ENCODE data around the gene RASGRF2. TPM values are rescaled to one million over a fixed set of nuclear protein-coding genes. Genes with fewer than 3 reads are reported as not detected.

The RASGRF2 gene
- total RNA-seq, 1 donor from 2014 or later, result 8.2 TPM

- no peak for DNase-seq (ENCODE audit: low spot score)
- intact Hi-C loops (cut with DNase I), result no loop called here
These were observed 12.9 kb downstream of the RASGRF2 start for GRCh38 chr5:80973027-80973426.

DNA sequence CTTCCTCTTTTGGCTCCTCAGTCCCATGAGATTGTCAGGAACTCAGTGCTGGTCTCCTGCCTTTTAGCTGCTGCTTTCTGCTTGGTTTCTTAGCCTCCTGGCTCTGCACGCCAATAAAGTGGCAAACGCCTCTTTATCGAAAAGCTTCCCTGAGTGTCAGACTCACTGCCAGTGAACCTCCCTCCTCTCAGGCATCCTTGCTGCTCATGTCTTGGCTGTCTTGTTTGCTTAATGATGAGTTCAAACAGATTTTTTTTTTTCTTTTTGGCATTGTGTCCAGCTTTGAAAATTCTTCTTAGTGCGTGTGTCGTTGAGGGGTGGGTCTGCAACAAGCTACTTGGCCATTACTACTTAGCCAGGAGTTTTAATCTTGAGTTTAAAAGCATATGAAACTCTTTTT, 14.9 kb downstream of the RASGRF2 start:
- DNase-seq (ENCODE audit: low spot score), result no peak
- intact Hi-C loops (cut with DNase I), result loop anchor here (5.0 kb wide), 1 partner anchor 92 kb away; no protein-coding TSS in a partner anchor

- intact Hi-C loops (cut with DNase I), result loop anchor here (5.0 kb wide), 1 partner anchor 90 kb away; no protein-coding TSS in a partner anchor
- no peak for DNase-seq (ENCODE audit: low spot score)
These were observed 16.8 kb downstream of the RASGRF2 start for GRCh38 chr5:80976985-80977384.

DNA sequence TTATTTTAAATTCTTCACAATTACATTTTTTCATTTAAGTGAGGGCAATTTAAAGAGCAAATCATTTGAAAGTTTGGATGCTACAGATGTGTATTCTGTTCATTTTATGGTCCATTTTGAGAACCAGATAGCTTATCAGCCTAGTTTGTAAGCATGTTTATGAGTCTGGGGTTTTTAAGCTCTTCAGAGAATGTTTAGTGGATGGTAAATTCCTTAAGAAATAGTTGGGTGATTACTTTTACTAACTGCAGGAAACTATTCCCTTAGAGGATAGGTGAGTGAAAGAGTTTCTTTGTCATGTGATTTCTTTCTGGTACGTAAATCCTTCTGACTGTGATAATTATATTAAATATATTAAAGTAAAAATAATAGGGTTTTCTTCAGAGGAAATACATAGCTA, 17.6 kb downstream of the RASGRF2 start:
- DNase-seq (ENCODE audit: low spot score), result no peak
- intact Hi-C loops (cut with DNase I), result loop anchor here (5.0 kb wide), 1 partner anchor 90 kb away; no protein-coding TSS in a partner anchor

GRCh38 chr5:80978772-80979317, 18.7 kb downstream of the RASGRF2 start:
- no peak for DNase-seq (ENCODE audit: low spot score)
- intact Hi-C loops (cut with DNase I), result loop anchor here (5.0 kb wide), 1 partner anchor 88 kb away; no protein-coding TSS in a partner anchor

GRCh38 chr5:80982093-80982492, 21.9 kb downstream of the RASGRF2 start:
- DNase-seq (ENCODE audit: low spot score), result no peak
- intact Hi-C loops (cut with DNase I), result no loop called here

DNA sequence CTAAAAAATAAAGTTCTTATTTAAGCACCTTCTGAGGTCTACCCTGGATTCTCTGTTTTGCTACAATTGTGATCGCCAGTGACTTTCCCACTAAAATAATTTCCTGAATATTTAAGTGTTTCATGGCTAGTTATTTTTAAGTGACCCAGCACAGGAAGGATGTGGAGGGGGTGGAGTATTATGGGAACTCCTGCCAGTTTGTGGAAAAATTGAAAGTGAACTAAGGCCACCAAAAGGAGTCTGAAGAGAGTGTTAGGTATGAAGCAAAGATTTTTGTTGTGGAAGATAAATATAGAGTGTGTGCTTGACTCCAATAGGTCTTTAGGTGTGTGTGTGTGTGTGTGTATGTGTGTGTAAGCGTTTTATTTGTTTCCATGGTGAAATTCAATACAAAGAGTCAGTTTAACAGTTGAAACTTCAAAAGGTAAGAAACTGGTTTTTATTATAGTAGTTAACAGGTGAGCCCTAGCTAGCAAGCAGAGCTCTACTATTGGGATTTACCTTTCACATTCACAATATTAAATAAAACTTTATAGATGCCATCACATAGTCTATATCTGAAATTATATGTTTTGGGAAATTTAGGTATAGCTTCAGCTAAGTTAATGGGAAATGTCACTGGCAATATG, 25.6 kb downstream of the RASGRF2 start:
- intact Hi-C loops (cut with DNase I), result no loop called here
- no peak for DNase-seq (ENCODE audit: low spot score)

GRCh38 chr5:80986382-80986781, 26.2 kb downstream of the RASGRF2 start:
- no peak for DNase-seq (ENCODE audit: low spot score)
- intact Hi-C loops (cut with DNase I), result no loop called here

DNA sequence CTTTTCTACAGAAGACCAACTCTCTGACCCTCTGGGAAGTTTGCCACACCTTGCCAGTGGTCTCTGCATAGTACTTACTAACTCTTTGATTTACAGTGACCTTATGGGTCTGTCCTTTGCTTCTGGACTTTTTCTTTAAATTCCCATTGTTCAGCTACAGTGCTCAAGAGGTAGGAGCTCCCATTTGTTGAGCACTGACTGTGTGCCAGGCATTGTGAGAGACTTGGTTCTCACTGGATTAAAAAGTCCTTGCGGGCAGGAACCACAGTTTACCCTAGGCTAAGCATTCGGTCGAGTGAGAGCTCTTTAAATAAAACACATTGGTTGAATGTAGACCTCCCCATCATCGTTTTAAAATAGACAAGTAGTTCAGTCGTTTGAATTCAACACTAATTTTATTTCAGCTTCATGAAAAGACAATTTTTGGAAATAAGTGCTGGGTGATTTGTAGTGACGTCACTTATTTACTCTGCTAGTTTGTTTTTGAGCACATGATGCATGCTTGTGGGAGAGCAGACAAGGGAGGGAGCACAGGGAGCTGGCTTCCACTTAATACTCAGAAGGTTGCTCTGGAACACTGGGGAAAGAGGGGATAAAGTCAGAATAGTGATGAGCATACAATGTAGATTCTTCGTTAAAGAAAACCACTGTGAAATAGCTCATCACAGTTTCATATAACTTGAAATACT, 27.1 kb downstream of the RASGRF2 start:
- no peak for DNase-seq (ENCODE audit: low spot score)
- intact Hi-C loops (cut with DNase I), result no loop called here

GRCh38 chr5:80988419-80988935, 28.3 kb downstream of the RASGRF2 start:
- intact Hi-C loops (cut with DNase I), result no loop called here

DNA sequence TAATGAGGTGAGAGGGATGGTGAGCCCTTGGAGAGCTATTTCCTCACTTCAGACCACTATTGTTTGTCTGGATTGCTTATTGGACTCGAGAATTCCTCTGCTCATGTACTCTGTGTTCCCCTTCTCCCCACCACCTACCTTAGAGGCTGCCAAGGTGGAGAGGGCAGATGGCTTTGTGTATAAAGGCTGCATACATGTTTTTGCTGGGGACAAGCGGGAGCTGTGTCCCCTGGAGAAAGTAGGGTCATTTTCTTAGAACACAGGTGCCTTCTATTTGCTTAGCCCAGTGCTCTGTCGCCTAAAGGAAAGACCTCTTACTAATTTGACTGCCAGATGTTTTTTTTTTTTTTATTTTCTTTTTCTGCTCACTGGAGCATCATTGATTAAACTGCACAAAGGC, 29.7 kb downstream of the RASGRF2 start:
- intact Hi-C loops (cut with DNase I), result no loop called here
- no peak for DNase-seq (ENCODE audit: low spot score)

More at GRCh38 chr5:80988419-80988935, 28.3 kb downstream of the RASGRF2 start:
- no peak for DNase-seq (ENCODE audit: low spot score)

DNA sequence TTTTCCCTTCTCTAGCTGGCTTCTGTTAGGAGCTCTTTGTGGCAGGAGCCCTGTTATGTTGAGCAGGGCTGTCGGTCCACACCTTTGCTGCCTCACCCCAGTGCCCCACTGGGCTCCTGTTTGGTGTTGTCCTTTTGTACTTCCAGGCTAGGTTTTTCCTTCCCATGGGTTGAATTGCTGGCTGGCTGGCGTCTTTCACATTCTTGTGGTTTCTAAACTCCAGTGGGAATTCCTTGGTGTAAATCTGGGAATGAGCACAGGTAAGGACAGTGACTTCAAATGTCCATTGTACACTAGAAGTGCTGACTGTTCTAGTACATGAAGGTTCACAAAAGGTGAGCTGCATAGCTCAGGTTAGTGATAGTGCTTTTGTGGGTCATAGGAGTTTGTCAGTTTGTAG, 30.4 kb downstream of the RASGRF2 start:
- DNase-seq (ENCODE audit: low spot score), result no peak
- intact Hi-C loops (cut with DNase I), result no loop called here

GRCh38 chr5:80990971-80991370, 30.8 kb downstream of the RASGRF2 start:
- intact Hi-C loops (cut with DNase I), result no loop called here
- no peak for DNase-seq (ENCODE audit: low spot score)

DNA sequence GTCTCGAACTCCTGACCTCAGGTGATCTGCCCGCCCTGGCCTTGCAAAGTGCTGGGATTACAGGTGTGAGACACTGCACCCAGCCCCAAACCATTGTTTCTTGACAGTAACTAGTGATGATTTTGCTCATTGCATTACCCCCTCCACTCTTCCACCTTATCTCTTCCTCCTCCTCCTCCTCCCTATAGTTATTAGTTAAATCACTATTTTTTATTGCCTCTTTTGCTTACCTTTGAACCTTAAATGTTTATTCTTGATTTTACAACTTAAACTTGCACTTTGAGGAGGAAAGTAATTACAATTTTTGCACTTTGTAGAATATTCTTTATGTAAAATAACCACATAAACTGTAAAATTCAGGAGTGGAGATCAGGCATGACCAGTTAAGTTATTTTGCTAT, 35.7 kb downstream of the RASGRF2 start:
- intact Hi-C loops (cut with DNase I), result no loop called here
- no peak for DNase-seq (ENCODE audit: low spot score)

DNA sequence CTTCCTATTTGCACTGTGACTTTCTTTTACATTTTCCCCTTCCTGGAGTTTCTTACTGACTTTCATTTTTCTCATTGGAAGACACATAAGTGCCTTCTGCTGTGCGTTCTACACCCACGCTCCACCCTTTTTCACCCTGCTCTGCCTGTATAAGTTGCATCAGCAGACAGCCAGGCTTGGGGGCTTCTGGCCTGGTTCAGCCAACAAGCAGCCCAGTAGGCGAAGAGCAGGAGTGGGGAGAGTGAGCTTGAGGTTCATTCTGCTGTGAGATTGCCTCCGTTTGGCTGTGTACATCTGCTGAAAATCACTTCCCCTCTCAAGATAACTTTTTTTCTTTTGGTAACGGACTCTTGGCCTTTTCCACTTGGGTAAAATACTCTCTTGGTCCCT, 38.4 kb downstream of the RASGRF2 start:
- no peak for DNase-seq (ENCODE audit: low spot score)
- intact Hi-C loops (cut with DNase I), result no loop called here

DNA sequence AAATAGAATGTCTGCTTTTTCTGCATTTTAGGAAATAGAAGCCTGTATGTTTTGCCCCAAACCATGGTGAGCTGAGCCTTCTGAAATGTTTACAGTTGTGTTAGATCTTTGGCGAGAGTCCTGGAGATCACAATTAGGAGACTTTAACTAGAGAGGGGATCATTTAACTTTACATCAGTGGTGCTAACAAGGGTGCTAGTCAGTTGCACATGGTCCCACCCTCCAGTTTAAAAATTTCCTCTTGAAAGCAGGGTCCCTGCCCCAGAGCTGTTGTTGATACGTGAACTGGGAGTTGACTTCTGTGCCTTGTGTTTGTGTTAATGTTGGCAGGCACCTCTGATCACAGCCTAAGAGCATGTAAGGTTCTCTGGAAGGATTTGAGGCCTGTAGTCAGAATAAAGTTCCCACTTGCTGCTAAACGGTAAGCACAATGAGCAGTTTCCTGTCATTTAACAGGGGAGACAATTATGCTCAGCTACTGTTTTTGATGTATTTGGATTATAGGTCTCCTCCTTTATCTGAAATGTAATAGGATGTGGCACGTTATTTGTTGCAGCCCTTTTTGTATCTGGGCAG, 43.7 kb downstream of the RASGRF2 start:
- intact Hi-C loops (cut with DNase I), result no loop called here
- DNase-seq (ENCODE audit: low spot score), result no peak

- intact Hi-C loops (cut with DNase I), result no loop called here
- DNase-seq (ENCODE audit: low spot score), result no peak
These were observed 45.5 kb downstream of the RASGRF2 start for GRCh38 chr5:81005708-81006107.

GRCh38 chr5:81006231-81006630, 46.1 kb downstream of the RASGRF2 start:
- DNase-seq (ENCODE audit: low spot score), result no peak
- intact Hi-C loops (cut with DNase I), result no loop called here

GRCh38 chr5:81006947-81007636, 46.9 kb downstream of the RASGRF2 start:
- DNase-seq (ENCODE audit: low spot score), result no peak
- intact Hi-C loops (cut with DNase I), result no loop called here

DNA sequence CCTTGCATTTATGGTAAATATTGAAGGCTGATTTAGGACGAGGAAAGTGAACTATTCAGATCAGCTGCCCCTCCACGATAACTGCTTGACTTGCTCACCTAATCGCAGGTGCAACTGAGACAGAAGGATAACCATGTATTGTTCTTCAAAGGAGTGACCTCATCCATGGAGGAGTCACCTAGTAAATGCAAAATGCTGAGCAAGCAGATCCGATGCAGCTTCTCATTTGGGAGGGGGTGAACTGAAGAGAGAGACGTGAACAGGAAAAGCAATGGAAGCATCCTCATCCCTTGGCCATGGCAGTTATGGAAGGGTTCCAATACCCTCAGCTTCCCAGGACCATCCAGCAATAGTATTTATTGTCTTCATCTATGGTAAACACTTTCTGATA, 47.5 kb downstream of the RASGRF2 start:
- intact Hi-C loops (cut with DNase I), result no loop called here
- DNase-seq (ENCODE audit: low spot score), result no peak
